NCI-H187 treated with DMSO at 0.1 percent for 48 hours (cell line): ENCODE data around the gene LAMB1.
"Not testable (repeated sequence)": the region's sequence is repeated elsewhere in the genome, so short reads cannot be mapped to it uniquely, and the experiment has no call there.

Source experiments
- DNase-seq: peaks from one replicate; lab custom pipeline; 2025; lab: John Stamatoyannopoulos, UW

The LAMB1 gene

DNA sequence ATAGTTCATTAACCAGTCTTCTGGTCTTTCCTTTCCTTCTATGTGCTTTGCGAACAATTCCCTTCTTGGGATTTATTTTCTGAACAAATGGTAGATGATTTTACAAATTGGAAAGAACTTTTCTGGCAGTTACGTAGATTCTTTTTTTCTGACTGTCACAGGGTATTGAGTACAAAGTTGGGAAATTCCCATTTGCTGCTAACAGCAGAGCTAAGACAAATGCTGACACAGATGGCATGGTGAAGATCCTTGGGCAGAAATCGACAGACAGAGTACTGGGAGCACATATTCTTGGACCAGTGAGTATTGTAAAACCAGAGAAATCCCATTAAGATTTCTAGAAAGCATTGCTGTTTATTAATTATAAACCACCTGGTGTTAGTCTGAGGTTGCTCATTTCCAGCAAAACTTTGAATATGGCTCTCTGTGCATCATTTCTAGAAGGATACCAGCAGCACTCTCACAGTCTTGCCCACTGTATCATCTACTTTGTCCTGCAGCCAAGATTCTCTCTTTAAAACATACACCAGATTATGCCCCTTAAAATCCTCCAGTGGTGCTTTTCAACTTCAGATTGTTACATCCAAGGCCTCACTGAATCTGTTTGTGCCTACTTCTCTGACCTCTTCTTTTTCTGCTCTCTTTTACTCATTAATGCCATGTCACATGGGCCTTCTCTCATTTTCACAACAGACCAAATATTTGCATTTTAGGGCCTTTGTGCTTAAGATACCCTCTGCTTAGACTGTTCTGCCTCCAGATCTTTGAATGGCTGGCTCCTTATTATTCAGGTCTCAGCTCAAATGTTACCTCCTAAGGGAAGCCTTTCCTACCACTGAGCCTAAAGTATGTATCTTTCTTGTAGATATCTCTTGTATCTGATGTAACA, 85.0 kb downstream of the LAMB1 start:
- DNase-seq, result no peak

DNA sequence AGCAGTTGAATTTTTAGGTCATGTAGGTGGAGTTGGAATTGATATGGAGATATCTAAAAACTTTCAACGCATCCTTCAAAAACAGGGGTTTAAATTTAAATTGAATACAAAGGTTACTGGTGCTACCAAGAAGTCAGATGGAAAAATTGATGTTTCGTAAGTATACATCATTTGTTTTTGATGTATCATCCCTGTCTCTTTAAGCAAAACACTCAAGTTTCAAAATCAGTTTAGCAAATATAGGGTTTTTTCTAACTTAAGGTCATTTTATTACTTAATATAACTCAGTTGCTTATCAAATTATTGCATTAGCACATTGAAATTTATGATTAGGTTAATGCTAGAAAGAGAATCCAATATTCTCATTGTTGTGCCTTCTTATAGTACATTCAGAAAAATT, 87.4 kb downstream of the LAMB1 start:
- no peak for DNase-seq

DNA sequence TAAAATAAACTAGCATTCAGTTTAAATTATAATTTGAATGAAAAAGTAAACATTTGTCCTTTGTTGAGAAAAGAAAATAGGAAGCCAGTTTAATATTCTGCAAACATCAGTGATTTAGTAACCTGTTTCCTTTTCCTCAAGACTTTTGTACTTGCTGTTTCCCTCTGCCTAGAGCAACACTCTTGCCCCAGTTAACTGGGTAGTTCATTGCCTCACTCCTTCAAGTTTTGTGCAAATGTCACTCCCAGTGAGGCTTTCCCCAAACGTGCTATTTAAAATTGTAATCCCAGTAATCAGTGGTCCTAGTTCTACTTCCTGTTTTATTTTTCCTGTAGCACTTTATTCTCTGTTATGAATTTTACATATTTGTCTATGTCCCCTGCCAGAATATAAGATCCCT, 88.1 kb downstream of the LAMB1 start:
- DNase-seq, result no peak

DNA sequence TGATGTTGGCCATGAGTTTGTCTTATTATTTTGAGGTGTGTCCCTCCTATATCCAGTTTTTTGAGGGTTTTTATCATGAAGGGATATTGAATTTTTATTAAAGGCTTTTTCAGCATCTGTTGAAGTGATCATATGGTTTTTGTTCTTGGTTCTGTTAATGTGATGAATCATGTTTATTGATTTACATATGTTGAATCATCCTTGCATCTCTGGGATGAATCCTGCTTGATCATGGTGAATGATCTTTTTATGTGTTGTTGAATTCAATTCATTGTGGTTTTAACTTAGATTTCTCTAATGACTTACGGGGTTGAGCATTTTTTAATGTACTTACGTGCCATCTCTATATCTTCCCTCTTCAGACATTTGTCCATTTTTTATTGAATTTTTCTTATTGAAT, 89.1 kb downstream of the LAMB1 start:
- no peak for DNase-seq

DNA sequence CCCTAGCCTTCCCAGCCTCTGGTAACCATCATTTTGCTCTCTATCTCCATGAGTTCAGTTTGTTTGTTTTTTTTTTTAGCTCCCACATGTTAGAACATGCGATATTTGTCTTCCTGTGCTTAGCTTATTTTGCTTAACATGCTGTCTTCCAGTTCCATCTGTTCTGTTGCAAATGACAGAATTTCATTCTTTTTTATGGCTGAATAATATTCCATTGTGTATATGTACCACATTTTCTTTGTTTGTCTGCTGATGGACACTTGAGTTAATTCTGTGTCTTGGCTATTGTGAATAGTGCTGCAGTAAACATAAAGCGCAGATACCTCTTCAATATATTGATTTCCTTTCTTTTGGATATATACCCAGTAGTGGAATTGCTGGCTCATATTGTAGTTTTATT, 91.0 kb downstream of the LAMB1 start:
- no peak for DNase-seq

DNA sequence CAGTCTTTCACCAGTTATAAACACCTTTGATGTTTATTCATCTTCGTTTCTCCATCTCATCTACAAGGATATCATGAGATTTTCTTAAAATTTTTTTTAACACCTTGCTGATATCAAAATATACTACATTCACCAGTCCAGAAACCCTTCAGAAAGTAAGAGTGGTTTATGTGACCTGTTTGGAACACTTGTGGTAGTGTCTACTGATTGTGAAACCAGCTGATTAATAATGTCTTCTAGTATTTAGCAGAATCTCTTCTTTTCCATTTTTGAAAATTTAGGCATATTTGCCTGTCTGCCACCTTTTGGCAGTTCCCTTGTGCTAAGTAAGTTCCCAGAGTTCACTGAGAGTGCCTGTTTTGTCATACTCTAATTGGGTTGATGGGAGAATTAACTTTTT, 93.5 kb downstream of the LAMB1 start:
- DNase-seq, result no peak

DNA sequence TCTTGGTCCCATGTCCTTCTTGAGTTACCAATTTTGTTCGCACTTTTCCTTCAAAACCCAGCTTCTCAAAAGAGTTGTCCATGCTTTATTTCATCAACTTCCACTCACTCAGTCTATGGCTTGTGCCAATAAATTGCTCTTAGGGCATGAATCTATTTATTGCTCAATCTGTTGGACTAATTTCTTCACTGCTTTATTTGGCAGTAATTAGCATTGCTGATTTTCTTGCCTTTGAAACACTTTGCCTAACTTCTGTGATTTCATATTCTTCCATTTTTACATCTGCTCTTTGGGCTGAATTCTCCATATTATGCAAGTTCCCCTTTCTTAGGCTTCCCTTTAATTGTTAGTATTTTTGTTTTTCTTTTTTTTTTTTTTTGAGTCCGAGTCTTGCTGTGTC, 95.2 kb downstream of the LAMB1 start:
- DNase-seq, result no peak

DNA sequence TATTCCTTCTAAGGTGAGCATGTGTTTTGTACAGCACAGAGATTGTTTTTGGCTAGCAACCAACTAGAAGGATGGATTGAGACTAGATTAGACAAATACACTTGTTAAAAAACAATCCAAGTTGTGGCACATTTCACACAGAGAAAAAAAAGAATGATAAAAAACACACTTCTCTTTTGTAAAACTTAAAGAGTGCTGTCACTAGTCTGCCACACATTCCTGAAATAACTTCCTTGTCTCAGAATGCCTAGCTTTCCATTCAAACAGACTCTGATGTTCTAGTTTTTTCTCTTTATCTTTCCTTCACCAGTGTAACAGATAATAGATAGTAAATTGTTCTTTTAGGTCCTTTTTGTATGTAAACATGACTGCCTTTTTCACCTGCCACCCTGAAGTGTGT, 100.6 kb downstream of the LAMB1 start:
- DNase-seq, result no peak

DNA sequence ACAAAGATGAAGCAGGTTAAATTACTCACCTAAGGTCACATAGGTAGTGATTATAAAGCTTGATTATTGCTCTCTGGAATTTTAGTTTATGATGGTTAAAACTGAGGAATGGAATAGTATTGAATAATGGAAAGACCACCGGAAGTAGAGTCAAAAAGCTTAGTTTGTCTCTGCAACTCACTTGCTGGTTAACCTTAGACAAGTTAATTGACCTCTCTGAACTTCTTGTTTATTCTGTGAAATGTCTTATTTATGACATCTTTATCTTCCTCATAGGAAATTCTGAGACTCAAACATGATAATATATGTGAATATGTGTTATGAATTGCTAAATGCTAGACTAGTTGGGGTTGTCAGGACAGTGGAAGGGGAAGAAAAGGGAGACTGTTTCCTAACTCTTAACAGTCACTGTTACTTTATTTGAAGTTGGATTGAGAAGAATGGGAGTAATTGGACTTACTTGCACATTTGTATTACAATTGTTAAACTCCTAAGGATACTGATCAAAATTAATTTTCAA, 102.4 kb downstream of the LAMB1 start:
- no peak for DNase-seq

DNA sequence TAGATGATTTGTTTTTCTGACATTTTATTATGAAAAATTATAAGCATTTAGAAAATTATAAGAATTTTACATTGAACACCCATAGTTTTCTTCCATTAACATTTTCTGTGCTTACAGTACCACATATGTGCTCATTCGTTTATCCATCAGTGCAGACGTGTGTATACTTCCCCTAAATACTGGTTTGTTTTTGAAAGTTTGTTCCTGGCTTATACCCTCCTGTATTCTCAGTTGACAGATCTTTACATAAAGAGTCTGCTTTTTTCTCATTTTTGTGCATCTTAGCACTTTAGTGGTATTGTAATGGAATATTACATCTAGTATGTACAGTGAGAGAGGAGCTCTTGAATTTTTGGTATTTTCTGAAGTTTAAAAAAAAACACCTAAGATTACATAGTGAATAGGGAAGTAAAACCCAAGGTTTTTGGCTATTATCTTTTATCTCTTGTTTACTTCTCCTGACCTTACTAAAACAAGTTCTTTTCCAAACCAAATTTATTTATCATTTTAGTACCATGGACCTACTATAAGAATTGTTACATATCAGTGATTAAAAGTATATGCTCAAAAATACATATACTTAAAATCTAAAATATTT, 103.9 kb downstream of the LAMB1 start:
- no peak for DNase-seq

DNA sequence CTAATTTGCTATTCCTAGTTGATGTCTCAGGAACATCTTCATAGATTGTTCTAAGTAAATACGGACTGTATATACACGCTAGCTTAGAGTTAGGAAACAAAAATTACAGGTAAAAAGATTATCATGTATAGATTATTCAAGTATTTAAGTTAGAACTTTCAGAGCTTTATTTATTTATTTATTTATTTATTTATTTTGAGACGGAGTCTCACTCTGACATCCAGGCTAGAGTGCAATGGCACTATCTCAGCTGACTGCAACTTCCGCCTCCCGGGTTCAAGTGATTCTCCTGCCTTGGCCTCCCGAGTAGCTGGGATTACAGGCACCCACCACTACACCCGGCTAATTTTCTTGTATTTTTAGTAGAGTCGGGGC, 110.6 kb downstream of the LAMB1 start:
- not testable (repeated sequence) for DNase-seq

DNA sequence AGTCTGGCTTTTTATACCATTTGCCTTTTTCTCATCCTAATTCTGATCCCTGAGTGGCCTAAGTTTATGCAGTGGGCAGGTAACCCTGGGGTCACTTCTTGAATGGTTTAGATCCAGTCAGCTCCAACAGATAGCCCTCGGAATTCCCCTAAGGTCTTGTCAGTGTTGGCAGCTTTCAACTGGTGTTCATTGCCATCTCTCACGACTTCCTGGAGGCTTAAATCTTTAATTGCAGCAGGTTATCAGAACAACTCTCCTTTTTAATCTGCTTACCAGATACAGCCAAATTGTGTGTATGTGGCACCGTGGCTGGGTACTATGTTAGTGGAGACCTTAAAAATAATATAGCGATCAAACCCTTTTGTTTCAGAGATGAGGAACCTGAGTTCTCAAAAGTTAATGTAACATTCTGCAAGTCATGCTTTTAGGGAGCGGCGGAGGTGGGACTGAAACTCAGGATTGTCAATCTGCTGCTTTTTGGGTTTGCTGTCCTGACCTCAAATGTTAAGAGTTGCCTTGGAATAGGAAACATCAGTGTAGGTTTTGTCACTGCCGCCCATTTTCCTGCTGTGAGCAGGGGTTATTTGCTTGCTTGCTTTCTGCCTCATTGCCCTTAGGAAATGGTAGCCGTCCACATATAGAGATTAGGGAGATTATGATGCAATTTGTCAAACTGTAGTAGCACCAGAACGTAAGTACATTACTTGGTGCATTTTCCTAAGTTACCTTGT, 111.2 kb downstream of the LAMB1 start:
- no peak for DNase-seq

DNA sequence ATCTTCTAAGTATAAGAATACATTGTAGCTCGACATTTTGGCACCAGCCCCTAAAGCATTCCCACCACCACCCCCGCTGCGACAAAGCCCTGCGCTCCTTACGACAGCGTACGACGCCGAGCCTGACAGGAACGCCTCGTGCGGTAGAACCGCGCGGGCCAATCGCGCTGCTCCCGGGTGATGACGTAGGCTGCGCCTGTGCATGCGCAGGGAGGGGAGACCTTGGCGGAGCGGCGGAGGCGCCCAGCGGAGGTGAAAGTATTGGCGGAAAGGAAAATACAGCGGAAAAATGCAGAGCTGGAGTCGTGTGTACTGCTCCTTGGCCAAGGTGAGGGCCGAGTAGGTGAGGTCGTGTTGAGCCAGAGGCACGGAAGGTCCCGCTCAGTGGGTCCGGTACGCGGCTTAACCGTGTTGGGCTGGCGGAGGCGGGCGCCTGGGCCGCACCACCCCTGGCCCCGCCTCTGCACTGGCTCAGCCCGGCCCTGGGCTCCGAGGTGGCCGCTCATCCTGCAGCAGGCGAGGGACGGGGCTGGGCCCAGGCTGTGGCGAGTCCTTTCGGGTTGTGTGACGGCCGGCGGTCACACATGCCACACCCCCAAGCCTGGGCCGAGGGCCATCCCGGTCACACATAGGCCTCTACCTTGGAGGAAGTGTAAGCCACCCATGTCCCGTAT, 111.9 kb downstream of the LAMB1 start, which contains the start of gene DLD:
TSS of gene DLD (plus strand) at position 222 of the 674 bp plus-strand sequence. CDS start at position 290, 68 bp downstream.
- peak; percentile 52 for DNase-seq

DNA sequence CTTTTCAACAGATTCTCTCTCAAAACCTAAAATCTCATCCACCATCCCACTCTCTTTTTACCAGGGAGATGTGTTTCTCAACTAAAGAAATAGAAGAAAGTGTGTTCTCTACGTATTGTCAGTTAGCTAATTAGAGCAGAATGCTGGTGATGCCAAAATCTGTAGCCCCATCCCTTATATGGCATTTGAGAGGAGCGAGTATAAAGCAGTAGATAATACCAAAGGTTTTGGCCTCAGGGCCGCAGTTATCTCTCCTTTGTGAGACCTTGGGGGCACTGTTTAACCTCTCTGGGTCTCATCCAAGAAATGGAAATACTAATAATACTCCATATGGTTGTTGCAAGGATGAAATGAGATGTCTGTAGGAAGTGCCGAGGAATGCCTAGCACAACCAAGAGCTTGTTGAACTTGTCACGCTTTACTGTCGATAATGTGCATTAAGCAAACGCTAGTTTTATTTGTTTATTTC, 112.4 kb downstream of the LAMB1 start:
- DNase-seq, result no peak

DNA sequence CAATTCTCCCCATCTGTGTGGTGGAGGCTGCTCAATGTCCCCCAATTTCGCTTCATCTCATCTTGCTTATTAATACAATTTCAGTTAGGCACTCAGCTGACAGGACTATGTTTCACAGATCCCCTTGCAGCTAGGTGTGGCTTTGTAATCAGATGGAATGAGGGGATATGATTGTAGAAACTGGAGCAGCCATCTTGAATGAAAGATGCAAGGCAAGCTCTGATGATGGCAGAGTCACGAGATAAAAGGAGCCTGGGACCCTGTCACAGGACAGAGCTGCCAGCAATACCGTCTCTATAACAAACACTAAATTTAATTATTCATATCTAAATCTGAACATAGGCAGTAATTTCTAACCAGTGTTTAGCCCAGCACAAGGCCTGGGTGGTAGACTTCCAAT, 113.0 kb downstream of the LAMB1 start:
- DNase-seq, result no peak

DNA sequence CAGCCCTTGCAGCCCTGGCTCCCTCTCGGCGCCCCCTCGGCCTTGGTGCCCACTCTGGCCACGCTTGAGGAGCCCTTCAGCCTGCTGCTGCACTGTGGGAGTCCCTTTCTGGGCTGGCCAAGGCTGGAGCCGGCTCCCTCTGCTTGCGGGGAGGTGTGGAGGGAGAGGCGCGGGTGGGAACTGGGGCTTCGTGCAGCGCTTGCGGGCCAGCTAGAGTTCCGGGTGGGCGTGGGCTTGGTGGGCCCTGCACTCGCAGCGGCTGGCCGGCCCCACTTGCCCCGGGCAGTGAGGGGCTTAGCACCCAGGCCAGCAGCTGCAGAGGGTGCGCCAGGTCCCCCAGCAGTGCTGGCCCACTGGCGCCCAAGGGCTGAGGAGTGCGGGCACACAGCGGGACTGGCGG, 115.1 kb downstream of the LAMB1 start:
- DNase-seq, result not testable (repeated sequence)

DNA sequence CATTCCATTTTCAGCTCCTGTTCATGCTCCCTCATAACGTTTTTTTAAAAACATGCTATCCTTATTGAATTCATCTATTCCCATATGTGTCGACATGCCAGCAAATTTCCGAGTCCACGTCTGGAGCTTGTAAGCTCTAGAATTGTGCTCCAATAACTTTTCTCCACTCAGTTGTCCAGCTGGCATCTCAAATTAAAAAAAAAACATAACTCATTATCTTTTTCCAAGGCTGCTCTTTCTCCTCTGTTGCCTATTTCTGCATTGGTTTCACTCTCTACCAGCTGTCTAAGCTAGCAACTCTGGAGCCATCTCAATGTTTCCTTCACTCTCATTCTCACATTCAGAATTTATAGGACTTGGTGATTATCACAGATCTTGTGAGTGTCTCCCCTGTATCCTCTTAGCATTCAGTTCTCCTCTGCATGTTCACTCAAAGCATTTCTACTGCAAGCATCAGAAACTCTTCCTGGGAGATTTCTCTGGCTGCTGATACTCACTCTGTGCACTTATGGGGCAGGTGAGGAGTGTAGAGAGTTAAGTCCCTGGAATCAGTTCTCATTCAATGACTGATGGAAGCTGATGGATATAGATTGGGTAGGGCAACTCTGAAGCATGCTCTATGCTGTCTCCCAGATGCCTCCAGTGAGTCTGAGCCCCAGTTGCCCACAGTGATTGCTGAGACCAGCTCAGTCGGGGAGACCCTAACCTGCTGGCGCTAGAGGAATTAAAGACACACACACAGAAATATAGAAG, 118.7 kb downstream of the LAMB1 start:
- DNase-seq, result no peak

DNA sequence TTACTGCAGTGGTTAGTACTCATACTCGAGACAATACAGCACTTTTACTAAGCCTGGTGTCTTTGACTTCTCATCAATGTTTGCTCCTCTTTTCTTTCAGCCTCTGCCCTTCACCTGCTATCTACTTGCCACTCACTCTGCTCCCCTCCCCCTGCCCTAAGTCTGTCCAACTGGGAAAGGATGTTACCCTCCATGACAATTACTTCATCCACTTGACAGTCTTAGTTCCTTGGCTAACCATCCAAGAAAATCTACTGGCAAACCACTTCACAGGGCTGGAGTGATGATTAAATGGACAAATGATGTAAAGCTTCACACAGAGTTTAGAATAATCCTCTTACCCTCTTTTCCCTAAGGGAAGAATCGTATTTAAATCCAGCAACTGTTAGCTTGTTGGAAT, 120.2 kb downstream of the LAMB1 start:
- DNase-seq, result no peak

DNA sequence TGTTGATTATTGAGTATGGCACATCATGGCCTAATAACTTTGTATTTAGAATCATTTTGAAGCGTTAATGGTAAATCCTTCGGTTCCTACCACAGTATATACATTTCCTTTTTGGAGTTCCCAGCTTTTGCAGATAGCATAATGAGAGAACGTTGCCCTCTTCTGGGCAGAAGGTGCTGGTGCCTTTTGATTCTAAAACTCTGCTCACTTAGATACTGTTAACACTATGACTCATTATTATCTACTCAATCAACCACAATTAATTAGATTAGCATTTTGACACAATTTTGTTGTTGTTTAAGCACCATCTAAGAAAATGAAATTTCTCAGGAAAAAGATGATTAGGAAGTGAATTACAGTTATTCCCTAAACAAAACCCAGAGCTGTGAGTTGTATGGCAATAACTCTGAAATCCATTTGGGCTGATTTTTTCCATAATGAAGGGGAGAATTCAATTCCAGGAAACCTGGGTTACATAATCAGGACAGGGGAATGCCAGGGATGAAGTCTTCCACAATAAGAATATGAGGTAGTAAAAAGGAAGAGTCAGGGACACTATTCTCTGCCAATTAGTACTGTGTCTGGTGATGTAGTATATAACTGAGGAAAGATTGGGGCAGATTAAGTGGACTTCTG, 123.4 kb downstream of the LAMB1 start:
- no peak for DNase-seq

DNA sequence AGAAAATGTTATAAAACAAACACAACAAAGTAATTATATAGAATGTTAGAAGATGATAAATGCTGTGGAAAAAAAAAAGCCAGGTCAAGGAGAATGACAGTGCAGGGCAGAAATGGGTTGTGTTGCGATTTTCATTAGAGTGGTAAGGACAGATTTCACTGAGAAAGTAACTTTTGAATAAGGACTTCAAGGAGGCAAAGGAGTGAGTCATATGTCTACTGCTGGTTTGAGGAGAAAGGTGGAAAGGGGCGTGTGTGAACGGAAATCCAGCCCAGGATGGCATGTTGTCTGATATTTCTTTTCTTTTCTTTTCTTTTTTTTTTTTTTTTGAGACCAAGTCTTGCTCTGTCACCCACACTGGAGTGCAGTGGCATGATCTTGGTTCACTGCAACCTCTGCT, 124.3 kb downstream of the LAMB1 start:
- DNase-seq, result no peak
